ENCODE data around the gene PLEKHG5. TPM values are rescaled to one million over a fixed set of nuclear protein-coding genes. Genes with fewer than 3 reads are reported as not detected.

PLEKHG5 gene
- total RNA-seq, 1 donor from 2014 or later, result 32.4 TPM

Small RNAs within 50 kb of the gene (microRNA-seq; reads per million reads assigned to microRNA genes)
- gene MIR4252 (ENCODE audit: borderline number of aligned reads), result not detected

Other genes starting within 250 kb of the PLEKHG5 start
- not detected in 3 replicates for gene HES3, start 247.5 kb downstream of the PLEKHG5 start, total RNA-seq
- gene GPR153, start 230.6 kb downstream of the PLEKHG5 start, total RNA-seq, result 4.2 to 5.8 TPM (median 4.4 TPM) in 3 replicates
- 43.9 to 48.1 TPM (median 44.0 TPM) in 3 replicates for gene ACOT7, start 97.9 kb downstream of the PLEKHG5 start, total RNA-seq
- 0.15 to 0.36 TPM in 2 of 3 replicates, not detected in the other for gene HES2, start 71.7 kb downstream of the PLEKHG5 start, total RNA-seq
- 0.57 to 2.5 TPM (median 2.1 TPM) in 3 replicates for gene ESPN, start 66.9 kb downstream of the PLEKHG5 start, total RNA-seq
- 20.1 to 32.4 TPM (median 21.4 TPM) in 3 replicates for gene TNFRSF25, start 25.5 kb downstream of the PLEKHG5 start, total RNA-seq
- 24.0 to 32.3 TPM (median 27.0 TPM) in 3 replicates for gene NOL9, start 62.8 kb upstream of the PLEKHG5 start, total RNA-seq
- gene TAS1R1, start 63.6 kb upstream of the PLEKHG5 start, total RNA-seq, result not detected in 3 replicates
- gene ZBTB48, start 88.3 kb upstream of the PLEKHG5 start, total RNA-seq, result 19.9 to 27.4 TPM (median 23.7 TPM) in 3 replicates
- 34.3 to 39.6 TPM (median 38.3 TPM) in 3 replicates for gene KLHL21, start 111.2 kb upstream of the PLEKHG5 start, total RNA-seq
- 22.2 to 25.6 TPM (median 23.9 TPM) in 3 replicates for gene PHF13, start 122.1 kb upstream of the PLEKHG5 start, total RNA-seq
- 12.9 to 18.2 TPM (median 14.7 TPM) in 3 replicates for gene THAP3, start 133.2 kb upstream of the PLEKHG5 start, total RNA-seq
- gene DNAJC11, start 210.1 kb upstream of the PLEKHG5 start, total RNA-seq, result 46.3 to 49.7 TPM (median 47.2 TPM) in 3 replicates

All from chondrocyte (in vitro differentiated cells).